AG04450 (cell line): ENCODE data around the gene LRRC4. TPM values are rescaled to one million over a fixed set of nuclear protein-coding genes. Genes with fewer than 3 reads are reported as not detected.

Experiments used
- CTCF ChIA-PET: fragments of 300-600, 350-600 bp; formaldehyde crosslinking; extraction: SDS; loops from one replicate; lab custom pipeline; 2022; ENCODE audit warnings: antibody characterized with exemption, inconsistent platforms; lab: Charles Lee
- POLR2A ChIA-PET: fragments of 350-600 bp; formaldehyde crosslinking; extraction: SDS; loops from one replicate; lab custom pipeline; 2021; ENCODE audit warnings: antibody characterized with exemption, inconsistent platforms; lab: Yijun Ruan, JAX
- DNase-seq: peaks from one replicate; pipeline ENCODE4 v3.0.0-alpha.2; 2011; ENCODE audit warnings: low read depth, low spot score
- H3K27ac ChIP-seq: one replicate; pipeline ENCODE4 v1.5.1; 2012; ENCODE audit warnings: low read depth, low read length, control low read depth
- H3K27me3 ChIP-seq: one replicate; pipeline ENCODE4 v1.6.0; 2012; ENCODE audit warnings: low read length; ENCODE audit not compliant: control insufficient read depth, insufficient read depth
- H3K4me3 ChIP-seq: 2 replicates; pipeline ENCODE4 v1.5.1; 2011; ENCODE audit warnings: mild to moderate bottlenecking, low read depth, low read length, control low read depth
- H3K9me3 ChIP-seq: 2 replicates; pipeline ENCODE4 v1.5.1; 2012; ENCODE audit warnings: low read length; ENCODE audit not compliant: control insufficient read depth, insufficient read depth
- polyA plus RNA-seq: library from polyadenylated mRNA; depleted of rRNA; stranded (reverse); fragments of >200 nt; gene quantifications from 2 replicates; pipeline ENCODE4 v1.2.3, GENCODE V29; 2011
- TF ChIP-seq, protein P1 (sequence below): IDR thresholded peaks from 2 replicates; pipeline ENCODE4 v1.5.1; 2011; ENCODE audit warnings: low read depth, low read length, control low read depth, inconsistent platforms

Gene LRRC4
- polyA plus RNA-seq, 1 experiment = 0.35 TPM

DNA sequence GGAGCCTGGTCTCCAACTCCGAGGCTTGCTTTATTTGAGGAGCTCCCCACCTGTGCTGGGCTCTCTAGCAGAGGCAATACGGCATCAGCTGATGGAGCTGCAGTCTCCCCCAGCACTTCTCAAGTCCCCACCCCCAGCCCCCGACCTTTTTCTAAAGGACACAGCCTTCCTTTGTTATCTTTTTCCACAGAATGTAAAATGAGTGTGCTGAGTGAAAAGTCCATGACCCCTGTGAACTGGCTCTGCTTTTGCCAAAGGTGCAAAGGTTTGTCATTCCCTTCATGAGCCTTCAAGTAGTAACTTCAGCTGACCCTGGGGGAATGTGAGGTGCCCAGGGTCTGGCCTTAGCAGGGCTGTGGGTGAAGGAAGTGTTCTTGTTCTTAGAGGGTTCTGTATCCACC is 25.5 kb downstream of the LRRC4 start:
- Histone ChIP-seq H3K27me3 (no peaks in the 10 kb centered on the region), H3K4me3 (no peak overlapping the region), H3K27ac (no peak overlapping the region), H3K9me3 (no peaks in the 10 kb centered on the region)
- TF ChIP-seq, protein P1, sequence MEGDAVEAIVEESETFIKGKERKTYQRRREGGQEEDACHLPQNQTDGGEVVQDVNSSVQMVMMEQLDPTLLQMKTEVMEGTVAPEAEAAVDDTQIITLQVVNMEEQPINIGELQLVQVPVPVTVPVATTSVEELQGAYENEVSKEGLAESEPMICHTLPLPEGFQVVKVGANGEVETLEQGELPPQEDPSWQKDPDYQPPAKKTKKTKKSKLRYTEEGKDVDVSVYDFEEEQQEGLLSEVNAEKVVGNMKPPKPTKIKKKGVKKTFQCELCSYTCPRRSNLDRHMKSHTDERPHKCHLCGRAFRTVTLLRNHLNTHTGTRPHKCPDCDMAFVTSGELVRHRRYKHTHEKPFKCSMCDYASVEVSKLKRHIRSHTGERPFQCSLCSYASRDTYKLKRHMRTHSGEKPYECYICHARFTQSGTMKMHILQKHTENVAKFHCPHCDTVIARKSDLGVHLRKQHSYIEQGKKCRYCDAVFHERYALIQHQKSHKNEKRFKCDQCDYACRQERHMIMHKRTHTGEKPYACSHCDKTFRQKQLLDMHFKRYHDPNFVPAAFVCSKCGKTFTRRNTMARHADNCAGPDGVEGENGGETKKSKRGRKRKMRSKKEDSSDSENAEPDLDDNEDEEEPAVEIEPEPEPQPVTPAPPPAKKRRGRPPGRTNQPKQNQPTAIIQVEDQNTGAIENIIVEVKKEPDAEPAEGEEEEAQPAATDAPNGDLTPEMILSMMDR = no peak
- DNase-seq = no peak
- CTCF ChIA-PET = no interaction called here
- POLR2A ChIA-PET = interaction anchor here (0.8 kb wide), 1 partner anchor 10 kb away, joined by 3 read pairs; no protein-coding TSS in a partner anchor

DNA sequence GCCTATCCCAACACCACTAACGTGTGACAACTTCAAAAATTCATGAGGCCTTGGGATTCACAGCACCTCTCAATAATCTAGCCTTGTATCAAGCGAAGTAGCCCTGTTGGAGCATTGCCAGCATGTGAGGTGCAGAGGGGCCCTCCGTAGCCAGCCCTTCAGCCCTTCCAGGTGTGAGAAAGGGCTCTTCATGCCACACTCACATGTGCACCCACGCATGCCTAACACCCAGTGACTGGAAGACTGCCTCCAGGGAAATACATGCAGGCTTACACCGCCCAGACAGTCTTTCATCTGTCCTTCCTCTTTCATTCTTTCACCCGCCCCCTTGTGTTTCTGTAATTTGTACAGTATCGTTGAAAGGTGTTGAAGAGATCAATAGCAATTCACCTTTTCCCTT is 26.1 kb downstream of the LRRC4 start:
- ChIA-PET POLR2A (no interaction called here), CTCF (no interaction called here)
- Histone ChIP-seq H3K9me3 (no peaks in the 10 kb centered on the region), H3K4me3 (no peak overlapping the region), H3K27ac (no peak overlapping the region), H3K27me3 (no peaks in the 10 kb centered on the region)
- TF ChIP-seq, protein P1 = no peak
- DNase-seq = no peak

DNA sequence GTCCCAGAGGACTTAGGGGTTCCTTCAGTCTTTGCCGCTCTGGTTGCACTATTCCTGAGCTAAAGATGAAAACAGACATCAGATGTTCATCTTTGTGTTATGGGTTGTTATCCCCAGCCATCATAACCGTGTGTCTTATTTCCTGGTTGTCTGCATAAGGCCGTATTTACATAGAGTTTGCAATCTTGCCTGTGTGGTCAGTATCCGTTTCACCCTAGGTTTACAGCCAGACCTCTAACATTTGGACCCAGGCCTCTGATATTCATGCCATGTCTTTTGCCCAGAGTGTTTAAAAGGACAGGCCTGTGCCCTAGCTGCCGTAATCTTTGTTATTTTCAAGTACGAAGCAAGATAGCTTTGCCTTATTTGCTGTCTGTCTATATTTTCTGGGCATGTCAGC is 26.6 kb downstream of the LRRC4 start:
- Histone ChIP-seq H3K9me3 (no peaks in the 10 kb centered on the region), H3K27me3 (no peaks in the 10 kb centered on the region), H3K4me3 (no peak overlapping the region), H3K27ac (no peak overlapping the region)
- ChIA-PET CTCF (no interaction called here), POLR2A (no interaction called here)
- TF ChIP-seq, protein P1 = no peak
- DNase-seq = no peak

GRCh38 chr7:128003787-128004186 is 27.4 kb downstream of the LRRC4 start:
- ChIA-PET CTCF (interaction anchor here (0.8 kb wide), 1 partner anchor 205 kb away, joined by 3 read pairs; no protein-coding TSS in a partner anchor), POLR2A (no interaction called here)
- DNase-seq = no peak

GRCh38 chr7:128003167-128003566 is 28.1 kb downstream of the LRRC4 start:
- TF ChIP-seq, protein P1 = no peak
- DNase-seq = no peak
- POLR2A ChIA-PET = no interaction called here
- Histone ChIP-seq H3K9me3 (no peaks in the 10 kb centered on the region), H3K27ac (no peak overlapping the region), H3K4me3 (no peak overlapping the region), H3K27me3 (no peaks in the 10 kb centered on the region)
- CTCF ChIA-PET = interaction anchor here (0.8 kb wide), 1 partner anchor 206 kb away, joined by 3 read pairs; no protein-coding TSS in a partner anchor

More at GRCh38 chr7:128003787-128004186, 27.4 kb downstream of the LRRC4 start:
- Histone ChIP-seq H3K27me3 (no peaks in the 10 kb centered on the region), H3K27ac (no peak overlapping the region), H3K4me3 (no peak overlapping the region), H3K9me3 (no peaks in the 10 kb centered on the region)
- TF ChIP-seq, protein P1 = no peak
